Nephron progenitor cell (in vitro differentiated cells): ENCODE measurements around the gene MYO1C.
"Not testable (repeated sequence)": the region's sequence is repeated elsewhere in the genome, so short reads cannot be mapped to it uniquely, and the experiment has no call there.

Source experiments
- DNase-seq: peaks from one replicate; pipeline ENCODE4 v3.0.0; 2021
- H3K27ac Mint-ChIP-seq: 2 replicates; pipeline ENCODE4 v1.8.0; 2021; ENCODE audit warnings: mild to moderate bottlenecking, moderate library complexity, mixed read lengths
- H3K27me3 Mint-ChIP-seq: 2 replicates; pipeline ENCODE4 v1.8.0; 2021; ENCODE audit warnings: mild to moderate bottlenecking, low read depth, mixed read lengths; ENCODE audit not compliant: poor library complexity
- H3K36me3 Mint-ChIP-seq: 2 replicates; pipeline ENCODE4 v1.8.0; 2021; ENCODE audit warnings: low read depth, mixed read lengths
- H3K4me1 Mint-ChIP-seq: 2 replicates; pipeline ENCODE4 v1.8.0; 2021; ENCODE audit warnings: mixed read lengths
- H3K4me3 Mint-ChIP-seq: 2 replicates; pipeline ENCODE4 v1.8.0; 2021; ENCODE audit warnings: mild to moderate bottlenecking, moderate library complexity, mixed read lengths
- H3K9me3 Mint-ChIP-seq: 2 replicates; pipeline ENCODE4 v1.8.0; 2021; ENCODE audit warnings: mild to moderate bottlenecking, moderate library complexity, mixed read lengths
- CTCF ChIP-seq: fragments of 200-600 bp; sonication (generic); IDR thresholded peaks from 2 replicates; pipeline ENCODE4 v1.5.0; 2021; ENCODE audit warnings: antibody characterized with exemption

Gene MYO1C

GRCh38 chr17:1421470-1421869, 71.0 kb downstream of the MYO1C start:
- H3K4me1 Mint-ChIP-seq = peaks cover 20% of the 10 kb centered on the region
- no peaks in the 10 kb centered on the region for H3K27me3 Mint-ChIP-seq

DNA sequence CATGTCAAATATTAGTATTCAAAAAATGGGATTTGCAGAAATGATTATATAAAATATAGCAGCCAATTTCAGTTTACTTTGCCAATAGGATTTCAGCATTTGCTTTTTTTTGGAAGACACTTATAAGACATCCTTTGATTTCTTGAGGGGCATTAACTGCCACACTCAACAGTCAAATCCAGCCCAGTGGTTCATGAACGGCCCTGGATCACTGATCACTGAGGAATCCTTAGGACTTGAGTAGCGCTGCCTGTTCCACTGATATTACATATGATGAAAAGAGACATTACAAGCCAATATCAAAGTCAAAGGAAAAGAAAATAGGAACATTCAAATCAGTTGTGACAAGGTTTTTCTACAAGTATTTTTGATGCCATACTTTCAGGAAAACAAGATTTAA, 71.5 kb downstream of the MYO1C start:
- Mint-ChIP-seq H3K4me3 (no peak overlapping the region), H3K27ac (peak overlapping the region; percentile 9)

More at GRCh38 chr17:1421470-1421869, 71.0 kb downstream of the MYO1C start:
- DNase-seq = no peak
- no peak for TF ChIP-seq CTCF
- peak overlapping the region; percentile 51 for H3K27ac Mint-ChIP-seq
- no peak overlapping the region for H3K4me3 Mint-ChIP-seq
- H3K9me3 Mint-ChIP-seq = no peaks in the 10 kb centered on the region
- peaks cover 49% of the 10 kb centered on the region for H3K36me3 Mint-ChIP-seq

DNA sequence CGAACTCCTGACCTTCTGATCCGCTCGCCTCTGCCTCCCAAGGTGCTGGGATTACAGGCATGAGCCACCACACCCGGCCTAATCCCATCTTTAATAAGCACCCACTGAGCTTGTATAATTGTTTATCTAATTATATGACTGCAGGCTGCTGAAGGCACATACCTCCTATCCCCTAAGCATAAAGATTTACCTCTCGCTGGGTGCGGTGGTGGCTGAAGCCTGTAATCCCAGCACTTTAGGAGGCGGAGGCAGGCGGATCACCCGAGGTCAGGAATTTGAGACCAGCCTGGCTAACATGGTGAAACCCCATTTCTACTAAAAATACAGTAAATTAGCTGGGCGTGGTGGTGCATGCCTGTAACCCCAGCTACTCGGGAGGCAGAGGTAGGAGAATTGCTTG, 72.3 kb downstream of the MYO1C start:
- H3K36me3 Mint-ChIP-seq = peaks cover 37% of the 10 kb centered on the region
- peaks cover 20% of the 10 kb centered on the region for H3K4me1 Mint-ChIP-seq
- H3K27me3 Mint-ChIP-seq = no peaks in the 10 kb centered on the region
- H3K4me3 Mint-ChIP-seq = no peak overlapping the region
- DNase-seq = no peak
- no peaks in the 10 kb centered on the region for H3K9me3 Mint-ChIP-seq
- H3K27ac Mint-ChIP-seq = no peak overlapping the region
- TF ChIP-seq CTCF = no peak

More for the DNA sequence above, 71.5 kb downstream of the MYO1C start:
- Mint-ChIP-seq H3K4me1 (peaks cover 20% of the 10 kb centered on the region), H3K27me3 (no peaks in the 10 kb centered on the region), H3K36me3 (peaks cover 45% of the 10 kb centered on the region), H3K9me3 (no peaks in the 10 kb centered on the region)
- DNase-seq = no peak
- TF ChIP-seq CTCF = no peak

- H3K27me3 Mint-ChIP-seq, H3K9me3 Mint-ChIP-seq, DNase-seq, H3K4me3 Mint-ChIP-seq: not testable (repeated sequence)
- Mint-ChIP-seq H3K36me3 (peaks cover 42% of the 10 kb centered on the region), H3K27ac (peak overlapping the region; percentile 92), H3K4me1 (peaks cover 17% of the 10 kb centered on the region)
Observed at GRCh38 chr17:1418476-1418875, 74.0 kb downstream of the MYO1C start.

GRCh38 chr17:1416414-1416813, 76.1 kb downstream of the MYO1C start:
- no peak for TF ChIP-seq CTCF
- no peak overlapping the region for H3K4me3 Mint-ChIP-seq
- H3K9me3 Mint-ChIP-seq = peaks cover 3% of the 10 kb centered on the region
- peaks cover 7% of the 10 kb centered on the region for H3K4me1 Mint-ChIP-seq
- DNase-seq = no peak
- H3K27ac Mint-ChIP-seq = no peak overlapping the region
- peaks cover 4% of the 10 kb centered on the region for H3K27me3 Mint-ChIP-seq
- peaks cover 24% of the 10 kb centered on the region for H3K36me3 Mint-ChIP-seq

DNA sequence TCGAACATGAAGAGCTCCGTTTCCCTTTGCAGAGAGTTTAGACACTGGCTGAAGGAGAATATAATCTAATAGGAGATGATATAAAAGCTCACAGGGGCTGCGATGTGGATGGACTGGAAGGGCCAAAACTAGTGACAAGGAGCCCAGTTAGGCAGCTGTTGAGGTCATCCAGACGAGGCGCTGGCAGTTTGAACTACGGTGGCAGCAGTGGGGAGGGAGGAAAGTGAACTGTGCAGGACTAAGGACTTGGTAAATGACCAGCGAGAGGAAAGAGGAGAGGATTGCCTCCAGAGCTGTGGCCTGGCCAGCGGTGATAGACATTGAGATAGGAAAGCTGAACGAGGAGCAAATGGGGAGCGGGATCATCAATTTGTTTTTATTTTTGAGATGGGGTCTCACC, 77.9 kb downstream of the MYO1C start:
- peaks cover 14% of the 10 kb centered on the region for H3K36me3 Mint-ChIP-seq
- peaks cover 4% of the 10 kb centered on the region for H3K27me3 Mint-ChIP-seq
- peaks cover 3% of the 10 kb centered on the region for H3K9me3 Mint-ChIP-seq
- no peak for TF ChIP-seq CTCF
- no peak overlapping the region for H3K4me3 Mint-ChIP-seq
- no peak for DNase-seq
- peak overlapping the region; percentile 9 for H3K27ac Mint-ChIP-seq
- H3K4me1 Mint-ChIP-seq = peaks cover 7% of the 10 kb centered on the region
